Activated CD8-positive, alpha-beta memory T cell treated with anti-CD3 and anti-CD28 coated beads, Interleukin-2, amount 50 U/mL, for 1 hour (primary cell): ENCODE measurements around the gene SERTAD2.

Source experiments
- DNase-seq: peaks from one replicate; pipeline ENCODE4 v3.0.0-alpha.2; 2020; ENCODE audit errors: extremely low read depth

The SERTAD2 gene

DNA sequence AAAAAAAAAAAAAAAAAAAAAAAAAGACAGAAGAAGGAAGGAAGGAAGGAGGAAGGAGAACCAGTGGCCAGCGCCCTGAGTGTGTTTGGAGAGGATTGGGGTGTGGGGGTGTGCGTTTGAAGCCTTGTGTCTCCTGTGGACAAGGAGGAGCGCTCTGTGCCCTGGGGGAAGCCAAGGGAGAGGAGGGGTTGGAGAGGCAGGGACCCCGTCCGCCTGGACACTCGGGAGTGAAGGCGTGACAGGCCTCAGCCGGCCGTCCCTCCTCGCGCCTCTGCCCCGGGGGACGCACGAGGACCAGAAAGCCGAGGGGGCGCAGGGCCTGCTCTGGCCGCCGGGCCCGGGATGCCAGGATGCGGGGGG, 44.9 kb downstream of the SERTAD2 start:
- DNase-seq = no peak

DNA sequence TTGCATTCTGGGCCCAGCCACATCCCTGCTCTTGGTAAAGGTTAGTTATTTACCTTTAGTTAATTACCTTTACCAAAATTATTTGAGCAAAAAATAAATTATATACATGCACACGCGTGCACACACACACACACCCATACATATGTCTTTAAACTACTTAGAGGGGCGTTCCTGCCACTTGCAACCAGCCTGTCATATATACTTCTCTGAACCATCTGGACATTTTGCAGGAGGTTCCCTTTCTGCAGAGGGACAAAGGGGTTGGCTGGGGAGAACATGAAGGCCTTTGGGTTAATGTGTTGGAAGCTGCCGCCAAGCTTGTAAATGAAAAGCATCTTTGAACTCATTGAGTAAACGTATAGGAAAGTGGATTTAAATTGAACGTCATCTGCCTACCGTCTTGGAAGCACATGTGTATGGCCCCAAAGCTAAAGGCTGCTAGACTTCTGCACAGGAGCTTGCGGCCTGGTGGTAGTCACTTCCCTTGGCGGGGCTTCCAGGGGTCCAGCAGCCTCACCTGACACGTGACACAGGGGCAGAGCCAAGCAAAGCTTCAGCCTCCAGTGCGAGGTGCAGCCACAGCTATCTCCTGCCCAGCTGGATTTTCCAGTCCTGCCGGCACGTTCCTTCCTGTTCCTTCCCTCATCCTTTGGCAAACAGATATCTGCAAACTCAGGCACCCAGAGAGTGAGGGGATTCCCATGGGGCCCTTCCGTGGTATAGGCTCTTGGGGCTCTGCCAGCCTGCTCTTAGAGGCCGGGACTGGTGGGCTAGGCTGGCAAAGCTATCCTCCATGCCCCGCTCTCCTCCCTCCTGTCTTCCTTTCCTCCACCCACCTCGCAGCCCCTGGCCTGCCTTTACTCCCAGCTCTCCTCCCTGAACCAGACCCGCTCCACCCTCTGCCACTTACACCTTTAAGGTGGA, 46.1 kb downstream of the SERTAD2 start:
- DNase-seq = no peak

DNA sequence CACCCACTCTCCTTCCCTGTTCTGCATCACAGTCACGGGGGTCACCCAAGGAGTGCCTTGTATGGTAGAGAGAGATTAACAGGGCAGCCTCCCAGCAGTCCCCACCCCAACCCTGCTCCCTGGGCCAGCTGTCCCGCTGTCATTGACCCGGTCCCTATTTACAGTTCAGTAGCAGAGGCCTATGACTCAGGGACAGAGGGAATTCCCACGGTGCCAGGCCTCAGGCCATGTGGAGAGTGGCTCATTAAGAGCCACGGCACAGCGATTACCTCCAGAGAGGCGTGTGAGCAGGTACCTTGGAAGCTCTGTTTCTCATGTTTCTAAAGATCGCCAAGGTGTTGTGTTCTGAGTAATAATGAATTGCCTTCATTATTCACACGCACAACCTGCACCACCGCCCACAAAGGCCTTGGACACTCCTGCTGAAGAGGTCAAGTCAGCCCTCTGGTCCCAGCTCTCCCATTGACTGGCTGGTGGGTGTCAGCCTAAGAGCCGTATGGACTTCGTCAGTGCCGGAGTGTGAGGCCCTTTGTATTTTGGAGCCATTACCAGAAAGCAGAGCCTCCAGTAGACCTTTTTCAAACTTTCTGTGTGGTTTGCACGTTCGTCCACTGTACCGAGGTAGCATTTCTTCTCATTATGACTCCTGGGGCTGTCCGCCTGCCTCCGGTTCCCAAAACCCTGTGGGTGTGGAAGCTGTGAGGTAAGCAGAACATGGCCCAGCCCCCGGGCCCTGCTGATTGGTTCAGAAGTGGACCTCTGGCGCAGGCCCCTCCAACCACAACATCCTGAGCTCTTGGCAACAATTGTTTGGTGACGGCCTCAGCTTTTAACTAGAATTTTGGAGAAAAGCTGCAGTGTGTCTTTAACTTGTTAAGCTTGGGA, 47.0 kb downstream of the SERTAD2 start:
- peak; percentile 69 for DNase-seq

DNA sequence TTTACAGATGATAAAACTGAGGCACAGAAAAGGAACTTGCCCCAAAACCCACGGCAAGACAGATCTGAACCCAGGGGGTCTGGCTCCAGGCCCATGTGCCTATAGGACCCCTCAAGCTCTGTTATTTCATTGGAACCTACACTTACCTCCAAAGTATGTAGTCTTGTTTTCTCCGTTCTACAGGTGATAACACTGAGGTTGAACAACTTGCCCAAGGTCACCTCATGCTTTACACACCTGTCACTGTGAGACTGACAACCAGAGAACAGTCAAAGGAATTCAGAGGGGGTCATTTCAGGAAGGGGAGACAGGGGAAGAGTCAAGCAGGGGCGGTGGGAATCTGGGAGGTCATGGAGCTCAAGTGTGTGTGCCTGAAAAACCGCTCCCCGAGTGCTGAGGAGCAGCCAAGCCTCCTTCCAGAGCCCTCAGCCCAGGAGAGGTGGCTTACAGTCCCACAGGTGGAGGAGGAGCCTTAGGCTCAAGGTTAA, 47.7 kb downstream of the SERTAD2 start:
- no peak for DNase-seq

DNA sequence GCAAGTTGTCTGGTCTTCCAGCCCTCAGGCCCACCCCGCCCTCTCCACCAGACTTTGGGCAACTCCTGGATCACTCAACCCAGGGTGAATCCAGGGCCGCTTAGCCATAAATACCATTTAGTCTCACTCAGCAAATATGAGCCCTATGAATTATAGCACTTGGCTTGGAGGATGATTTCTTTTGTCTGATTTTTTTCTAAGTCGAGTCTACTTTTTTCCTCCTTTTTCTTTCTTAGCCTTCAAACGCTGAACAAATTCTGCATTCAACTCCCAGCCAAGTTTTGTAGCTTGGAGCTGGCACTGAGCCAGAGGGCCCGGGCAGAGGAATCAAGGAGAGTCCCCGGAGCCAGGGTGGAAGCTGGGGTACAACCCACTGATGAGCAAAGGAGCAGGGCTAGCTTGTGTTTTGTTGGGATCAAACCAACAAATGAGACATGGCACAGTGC, 48.7 kb downstream of the SERTAD2 start:
- DNase-seq = no peak

DNA sequence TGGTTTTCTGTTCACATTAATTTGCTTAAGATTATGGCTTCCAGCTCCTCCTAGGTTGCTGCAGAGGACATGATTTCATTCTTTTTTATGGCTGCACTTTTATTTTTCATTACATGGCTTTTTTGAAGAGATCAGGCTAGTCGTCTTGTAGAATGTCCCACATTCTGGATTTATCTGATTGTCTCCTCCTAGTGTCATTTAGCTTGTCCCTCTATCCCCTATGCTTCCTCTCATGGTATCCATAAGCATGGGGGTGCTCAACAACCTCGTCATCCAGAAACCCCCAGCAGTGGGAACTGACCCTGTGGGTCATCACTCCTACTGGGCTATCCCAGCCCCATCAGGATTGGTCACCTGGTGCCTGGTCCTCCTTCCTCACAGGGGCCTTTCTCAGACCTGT, 49.6 kb downstream of the SERTAD2 start:
- DNase-seq = no peak

DNA sequence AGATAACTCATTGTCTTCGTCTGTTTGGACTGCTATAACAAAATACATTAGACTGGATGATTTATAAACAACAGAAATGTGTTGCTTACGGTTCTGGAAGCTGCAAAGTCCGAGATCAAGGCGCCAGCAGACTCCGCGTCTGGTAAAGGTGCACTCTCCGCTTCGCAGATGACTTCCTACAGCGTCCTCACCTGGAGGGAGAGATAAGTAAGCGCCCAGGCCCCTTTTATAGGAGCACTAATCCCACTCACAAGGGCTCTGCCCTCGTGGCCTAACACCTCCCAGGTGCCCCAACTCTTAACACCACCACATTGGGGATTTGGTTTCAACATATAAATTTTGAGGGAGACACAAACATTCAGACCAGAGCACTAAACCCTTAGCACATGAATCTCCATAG, 51.3 kb downstream of the SERTAD2 start:
- no peak for DNase-seq

DNA sequence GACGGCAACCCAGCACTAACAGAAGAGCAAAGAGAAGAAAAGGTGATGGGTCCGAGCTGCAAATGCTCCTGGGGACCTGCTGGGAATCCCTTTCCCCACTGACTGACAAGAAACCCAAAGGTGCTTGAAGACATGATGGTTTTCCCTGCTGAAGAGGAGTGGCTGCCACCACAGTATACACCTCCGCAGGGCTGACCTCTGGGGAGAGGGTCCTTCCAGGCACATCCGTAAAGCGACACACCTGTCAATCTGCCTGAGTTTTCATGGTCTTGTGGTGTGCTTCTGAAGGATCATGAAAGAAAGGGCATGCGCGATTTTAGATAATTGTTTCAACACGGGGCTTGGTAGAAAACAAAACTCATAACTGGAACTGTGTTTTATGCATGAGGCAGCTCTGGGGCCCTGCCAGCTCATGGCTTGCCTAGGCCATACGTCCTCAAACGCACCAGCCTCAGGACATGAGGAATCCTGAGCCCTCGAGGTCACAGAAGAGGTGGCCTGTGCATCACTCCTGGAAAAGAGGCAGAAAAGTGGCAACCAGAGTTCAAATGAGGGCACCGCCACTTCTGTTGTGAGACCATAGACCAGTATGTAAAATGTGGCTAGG, 51.8 kb downstream of the SERTAD2 start:
- no peak for DNase-seq

DNA sequence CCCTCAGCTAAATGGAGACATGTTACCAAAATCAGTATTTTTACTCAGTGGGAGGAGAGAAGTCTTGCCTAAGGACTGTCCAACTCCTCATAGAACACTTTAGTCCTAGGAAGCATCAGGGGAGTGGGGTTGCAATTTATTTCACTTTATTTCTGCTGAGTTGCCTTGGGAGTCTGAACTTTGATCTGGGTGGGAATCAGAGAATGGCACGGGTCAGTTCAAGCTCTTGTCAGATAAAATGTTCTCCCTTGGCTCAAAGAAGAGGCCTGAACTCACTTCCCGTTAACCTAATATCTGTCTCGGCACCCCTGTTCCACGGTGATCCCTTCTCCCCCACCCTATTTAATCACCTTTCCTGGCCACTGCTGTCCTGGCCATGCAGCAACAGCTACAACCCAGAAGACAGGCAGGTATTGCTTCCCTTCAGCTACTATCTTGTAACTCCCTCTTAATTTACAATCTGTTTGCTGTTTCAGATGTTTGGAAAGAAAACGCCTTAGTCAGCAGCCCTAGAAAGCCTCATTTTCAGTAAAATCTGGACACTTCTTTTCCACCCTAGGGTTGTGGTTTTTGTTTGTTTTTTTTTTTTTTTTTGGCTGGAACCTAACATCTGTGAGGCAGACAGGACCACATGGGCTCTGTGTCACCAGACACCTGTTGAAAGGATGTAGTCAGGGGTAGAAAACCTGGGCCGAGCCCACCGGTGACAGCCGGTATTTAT, 52.5 kb downstream of the SERTAD2 start:
- no peak for DNase-seq

DNA sequence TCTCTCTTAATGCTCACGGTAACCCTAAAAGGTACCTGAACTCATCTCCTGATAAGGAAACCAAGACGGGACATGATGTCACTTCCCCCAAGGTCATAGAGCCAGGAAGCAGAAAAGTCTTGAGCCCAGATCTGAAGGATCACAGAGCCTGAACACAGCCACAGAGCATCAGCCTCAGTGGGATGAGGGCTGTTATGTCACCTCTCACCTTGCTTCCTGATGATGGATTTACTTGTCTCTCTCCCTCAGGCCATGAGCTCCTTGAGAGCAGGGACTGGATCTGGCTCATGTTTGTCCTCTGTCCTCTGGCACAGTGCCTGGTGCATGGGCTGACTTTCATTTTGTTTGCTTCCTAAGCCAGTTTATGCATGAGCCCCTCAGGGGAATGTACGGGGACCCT, 54.2 kb downstream of the SERTAD2 start:
- DNase-seq = no peak

DNA sequence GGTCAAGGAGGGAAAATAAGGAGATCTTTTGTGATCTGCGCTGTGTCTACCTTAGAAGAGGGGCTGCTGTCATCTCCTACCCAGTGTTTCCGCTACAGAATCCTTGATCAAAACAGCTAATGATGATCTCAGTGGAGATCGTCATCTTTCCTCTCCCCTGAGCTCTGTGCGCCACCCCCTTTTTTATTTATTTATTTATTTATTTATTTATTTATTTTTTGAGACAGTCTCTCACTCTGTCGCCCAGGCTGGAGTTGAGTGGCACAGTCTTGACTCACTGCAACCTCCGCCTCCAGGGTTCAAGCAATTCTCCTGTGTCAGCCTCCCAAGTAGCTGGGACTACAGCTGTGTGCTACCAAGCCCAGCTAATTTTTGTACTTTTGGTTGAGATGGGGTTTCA, 55.5 kb downstream of the SERTAD2 start:
- no peak for DNase-seq

DNA sequence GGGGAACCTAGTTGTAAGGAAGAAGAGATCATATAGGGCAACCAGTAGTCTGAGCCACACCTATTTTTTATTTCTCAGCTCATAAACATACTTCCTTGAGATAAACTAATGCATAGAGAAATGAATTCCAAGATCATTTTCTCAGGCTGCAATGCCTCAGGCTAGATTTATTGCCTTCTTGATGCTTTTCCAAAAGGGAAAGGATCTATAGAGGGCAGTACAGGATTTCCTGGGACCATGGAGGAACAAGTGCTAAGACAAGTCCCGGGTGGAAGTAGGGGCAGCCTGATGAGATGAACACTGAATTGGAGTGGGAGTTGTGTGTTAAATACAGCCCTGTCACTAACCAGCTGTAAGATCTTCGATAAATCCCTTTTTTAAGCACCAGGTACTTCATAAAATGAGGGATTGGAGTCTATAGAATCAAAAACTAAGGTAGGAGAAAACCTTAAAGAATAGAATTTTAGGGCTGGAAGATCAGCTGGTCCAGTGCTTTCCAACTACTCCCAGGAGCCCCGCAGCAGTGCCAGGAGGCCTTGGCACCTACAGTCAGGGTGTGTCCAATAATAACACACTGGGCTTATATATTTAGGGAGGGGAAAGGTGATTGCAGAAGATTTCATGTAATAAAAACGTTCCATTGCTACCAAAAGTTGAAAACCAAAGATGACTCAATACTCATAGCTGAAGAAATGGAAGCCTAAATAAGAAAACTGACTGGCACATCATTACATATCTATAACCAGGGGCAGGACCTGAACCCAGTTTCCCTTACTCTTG, 58.1 kb downstream of the SERTAD2 start:
- DNase-seq = no peak

DNA sequence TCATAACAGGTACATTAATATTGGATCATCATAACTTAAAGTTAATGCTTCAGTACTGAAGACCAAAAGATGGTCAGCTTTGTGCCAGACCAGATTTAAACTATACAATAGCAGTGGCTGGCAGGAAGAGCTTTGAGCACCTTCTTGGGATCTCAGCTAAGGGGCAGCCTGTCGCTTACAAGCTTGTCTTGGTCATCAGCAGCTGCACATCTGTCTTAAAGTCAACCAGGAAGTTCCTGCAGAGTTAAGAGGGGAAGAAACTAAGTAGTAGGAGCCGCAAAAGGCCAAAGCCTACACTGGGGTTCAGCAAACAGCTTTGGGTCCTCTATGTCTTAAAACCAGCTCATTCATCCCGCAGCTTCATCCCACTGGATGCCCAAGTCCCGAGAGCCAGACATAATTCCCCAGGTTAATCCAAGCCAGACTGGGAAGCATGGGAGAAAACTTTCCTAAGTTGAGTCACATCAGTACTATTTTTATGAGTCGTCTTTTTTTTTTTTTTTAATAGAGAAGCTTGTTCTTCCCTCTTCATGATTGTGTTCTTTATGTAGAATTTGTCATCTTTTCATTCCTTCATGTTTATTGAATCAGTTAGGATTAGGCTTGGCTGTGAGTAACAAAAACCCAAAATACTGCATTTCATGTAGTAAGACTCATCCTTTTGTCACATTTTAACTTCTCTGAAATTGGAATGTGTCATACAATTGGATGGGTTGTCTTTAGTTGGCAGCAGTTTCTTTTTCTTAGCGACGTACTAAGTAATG, 59.3 kb downstream of the SERTAD2 start:
- DNase-seq = no peak

DNA sequence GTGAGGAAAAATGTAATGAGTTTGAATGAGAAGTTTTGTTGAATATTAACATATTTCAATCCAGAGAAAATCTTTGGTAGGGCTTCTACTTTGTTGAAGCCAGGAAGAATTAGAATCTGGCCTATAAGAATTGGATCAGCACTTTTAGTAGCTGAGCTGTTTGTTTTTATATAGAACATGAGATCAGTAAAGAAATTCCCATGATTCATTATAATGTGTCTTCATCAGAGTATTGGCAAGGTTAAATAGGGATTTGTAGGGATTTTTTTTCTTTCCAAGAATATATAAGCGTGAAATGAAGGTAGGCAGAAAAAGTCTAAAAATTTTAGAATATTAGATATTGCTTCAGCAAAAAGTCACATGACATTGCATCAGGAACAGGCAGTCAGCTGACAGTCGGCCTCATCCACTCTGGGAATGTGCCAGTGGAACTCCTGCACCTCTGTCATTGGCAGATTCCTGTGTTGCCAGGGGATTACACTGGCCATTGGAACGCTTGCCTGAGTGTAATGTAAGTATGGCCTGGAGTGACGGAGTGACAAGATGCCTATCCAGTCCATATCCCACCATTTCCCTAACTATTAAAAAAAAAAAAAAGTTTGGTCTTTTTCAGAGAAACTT, 60.6 kb downstream of the SERTAD2 start:
- no peak for DNase-seq

DNA sequence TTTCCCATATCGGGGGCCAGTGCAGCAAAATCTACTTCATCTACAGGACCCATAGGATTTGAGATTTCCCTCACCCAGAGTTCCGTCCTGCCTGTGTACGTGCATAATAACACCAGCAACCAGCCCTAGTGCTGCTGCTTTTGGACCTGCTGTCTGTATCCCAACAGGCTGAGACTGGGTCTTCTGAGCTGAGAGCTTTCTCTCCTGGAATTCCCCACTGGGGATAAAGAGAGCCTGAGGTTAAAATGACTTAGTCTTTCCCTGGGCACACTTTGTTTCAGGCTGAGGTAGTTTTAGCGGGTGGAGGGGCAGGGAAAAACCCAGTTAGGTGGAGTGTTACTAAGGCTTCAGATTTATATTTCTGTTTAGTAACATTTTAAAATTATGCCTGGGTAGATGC, 62.5 kb downstream of the SERTAD2 start:
- no peak for DNase-seq

DNA sequence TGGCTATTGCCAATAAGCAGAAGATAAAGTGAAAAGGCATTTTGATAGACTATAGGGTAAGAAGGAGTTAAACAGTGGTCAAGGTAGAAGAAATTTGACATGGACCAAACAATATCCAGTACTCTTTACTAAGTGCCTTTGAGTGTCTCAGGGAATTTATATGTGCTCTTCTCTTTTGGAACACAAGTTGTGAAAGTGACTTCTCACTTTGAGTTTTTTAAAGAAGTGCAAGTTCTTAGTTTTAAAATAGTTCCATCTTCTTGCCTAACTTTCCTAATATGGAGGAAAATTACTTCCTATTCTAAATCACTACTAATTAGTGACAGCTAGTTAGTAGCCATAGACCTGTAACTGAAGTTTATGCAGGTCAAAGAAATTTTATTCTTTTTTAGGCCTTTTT, 66.2 kb downstream of the SERTAD2 start:
- DNase-seq = no peak

DNA sequence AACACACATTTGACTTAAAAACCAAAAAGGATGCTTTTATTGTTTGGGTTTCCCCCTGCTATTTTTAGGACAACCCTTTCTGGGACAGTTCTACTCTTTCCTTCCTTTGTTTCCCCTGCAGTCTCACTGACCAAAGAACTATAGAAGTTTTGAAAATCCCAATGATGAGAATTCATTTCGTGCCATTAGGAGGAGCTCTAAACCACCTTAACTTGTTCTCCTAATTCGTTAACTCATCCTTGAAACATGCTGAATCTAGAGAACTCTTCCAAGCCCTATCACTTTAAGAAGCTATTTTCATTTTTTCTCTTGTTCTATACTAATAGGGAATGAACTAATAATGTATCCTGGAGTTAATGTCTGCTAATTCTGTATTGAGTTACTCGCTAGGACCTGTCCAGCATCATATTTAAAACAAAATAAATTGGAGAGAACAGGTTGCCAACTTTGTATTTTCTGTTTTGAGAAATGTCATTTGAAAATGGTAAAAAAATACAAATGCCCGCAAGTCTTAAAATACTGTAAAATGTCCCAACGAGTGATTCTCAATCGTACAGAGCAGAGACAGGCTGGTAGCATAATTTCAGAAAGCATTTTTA, 66.7 kb downstream of the SERTAD2 start:
- no peak for DNase-seq

DNA sequence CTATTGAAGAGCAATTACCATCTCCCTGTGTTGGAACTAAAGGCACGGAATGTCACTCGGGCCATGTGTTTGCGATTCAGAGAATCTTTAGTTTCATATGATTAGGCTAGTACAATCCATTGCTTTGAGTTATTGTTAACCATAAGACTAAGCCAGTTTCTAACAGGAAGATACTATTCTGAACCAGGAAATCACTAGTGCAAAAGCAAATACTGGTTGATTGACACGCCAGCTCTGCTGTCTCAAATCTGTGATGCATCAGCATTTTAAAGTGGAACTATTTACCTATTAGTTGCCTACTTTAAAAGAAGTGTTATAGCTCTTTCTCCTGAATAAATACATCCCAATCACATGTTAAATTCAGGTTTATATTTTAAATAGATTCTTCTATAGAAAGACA, 67.7 kb downstream of the SERTAD2 start:
- DNase-seq = no peak

DNA sequence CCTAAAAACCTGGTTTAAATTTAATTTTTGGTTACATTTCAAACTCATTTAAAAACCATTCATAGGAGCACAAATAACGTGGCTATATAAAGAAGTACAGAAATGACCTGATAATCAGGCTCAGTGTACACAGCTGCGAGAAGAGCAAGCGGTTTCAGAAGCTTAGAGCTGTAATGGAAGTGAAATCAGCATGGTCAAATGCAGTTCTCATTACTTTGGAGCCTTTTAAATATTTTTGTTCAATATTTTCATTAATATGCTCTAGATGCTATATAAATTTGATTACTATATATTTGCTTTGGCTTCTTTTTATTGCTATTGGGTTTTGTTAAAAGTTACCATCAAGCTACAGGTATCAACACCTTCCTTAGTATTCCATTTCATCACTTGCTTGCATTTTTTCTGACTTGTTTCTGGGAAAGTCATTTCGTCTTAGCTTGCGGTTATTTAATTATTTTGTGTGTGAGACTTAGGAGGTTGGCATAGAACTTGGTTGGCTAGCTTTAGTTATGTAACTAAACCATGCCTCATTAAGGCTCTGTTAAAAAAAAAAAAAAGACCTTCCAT, 70.9 kb downstream of the SERTAD2 start:
- DNase-seq = no peak
